Measurements from ENCODE around the gene AQP10. TPM values are rescaled to one million over a fixed set of nuclear protein-coding genes. Genes with fewer than 3 reads are reported as not detected.

The AQP10 gene, protein sequence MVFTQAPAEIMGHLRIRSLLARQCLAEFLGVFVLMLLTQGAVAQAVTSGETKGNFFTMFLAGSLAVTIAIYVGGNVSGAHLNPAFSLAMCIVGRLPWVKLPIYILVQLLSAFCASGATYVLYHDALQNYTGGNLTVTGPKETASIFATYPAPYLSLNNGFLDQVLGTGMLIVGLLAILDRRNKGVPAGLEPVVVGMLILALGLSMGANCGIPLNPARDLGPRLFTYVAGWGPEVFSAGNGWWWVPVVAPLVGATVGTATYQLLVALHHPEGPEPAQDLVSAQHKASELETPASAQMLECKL
- 0.02 and 0.13 TPM in 2 replicates for polyA plus RNA-seq (2012; rRNA removed)
- polyA plus RNA-seq (2012; cell fraction: cytosol; rRNA removed) = 0.01 and 0.09 TPM in 2 replicates
- polyA plus RNA-seq (2012; cell fraction: nucleus; rRNA removed) = 0.04 and 0.09 TPM in 2 replicates

DNA sequence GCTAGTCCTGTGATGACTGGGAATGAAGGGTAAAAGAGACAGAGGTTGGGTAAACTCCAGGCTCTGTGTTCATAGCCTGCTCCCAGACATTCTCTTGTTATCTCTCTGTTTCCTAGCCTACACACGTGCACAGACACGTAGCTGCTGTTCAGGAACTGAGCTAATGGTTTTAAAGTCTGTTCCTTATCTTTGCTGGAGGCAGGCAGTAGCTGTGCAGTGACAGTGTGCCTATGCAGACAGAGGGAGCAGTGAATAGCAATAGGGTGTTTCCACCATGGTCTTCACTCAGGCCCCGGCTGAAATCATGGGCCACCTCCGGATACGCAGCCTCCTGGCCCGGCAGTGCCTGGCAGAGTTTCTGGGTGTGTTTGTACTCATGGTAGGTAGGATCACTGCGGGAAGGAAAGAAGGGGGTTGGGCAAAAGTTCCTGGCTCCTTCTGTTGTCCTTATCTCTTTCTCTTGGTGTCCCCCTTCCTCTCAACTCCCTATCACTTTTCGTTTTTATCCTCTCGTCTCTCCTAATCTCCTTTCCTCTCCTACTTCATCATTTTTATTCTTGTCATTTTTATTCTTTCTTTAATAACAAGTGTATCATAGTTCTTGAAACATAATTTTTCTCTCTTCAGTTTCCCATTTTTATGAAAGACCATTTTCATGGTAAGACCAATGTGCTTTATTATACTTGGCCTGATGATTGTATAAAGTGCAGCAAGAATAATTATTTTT lies at the start of gene AQP10:
Gene AQP10, plus strand, starts transcription at position 212 of the 727 bp plus-strand sequence. Its CDS starts 63 bp downstream, at position 275.
- ChIA-PET POLR2A (no interaction called here), CTCF (interaction anchor here (1.2 to 1.8 kb wide), 2 partner anchors 14 kb away, joined by 9 to 11 read pairs; no protein-coding TSS in a partner anchor)
- Histone ChIP-seq H3K4me1 (ENCODE audit: control insufficient read depth in 1 of 2, insufficient read depth in 2 of 2, low read depth in 1 of 2, low read length in 1 of 2) (peaks cover 4 to 12% of the 10 kb centered on the region in 2 experiments; a peak in 2 of 4 replicates), H3K9ac (no peak within 1 kb of the TSS), H3K27me3 (ENCODE audit: insufficient read depth) (no peaks in the 10 kb centered on the region; the same call in 1 of the 2 replicates), H3K9me2 (no peaks in the 10 kb centered on the region), H3K36me3 (replicated peaks in 1 of 2; ENCODE audit: control insufficient read depth in 1 of 2, insufficient read depth in 2 of 2, low read length in 1 of 2) (no peaks in the 10 kb centered on the region), H3K4me3 (ENCODE audit: low read depth in 2 of 2, low read length in 1 of 2) (no peak within 1 kb of the TSS), H3K27ac (ENCODE audit: low read depth in 2 of 2, low read length in 1 of 2) (peak within 1 kb of the TSS in 1 of 2 experiments; percentile 71; a peak in 2 of 4 replicates), H4K20me1 (ENCODE audit: insufficient read depth) (no peaks in the 10 kb centered on the region), H2AFZ (ENCODE audit: low read depth) (no peak within 1 kb of the TSS), H3K4me2 (no peak within 1 kb of the TSS), H3F3A (replicated peaks; ENCODE audit: insufficient read depth) (peaks cover 7% of the 10 kb centered on the region), H3K79me2 (ENCODE audit: insufficient read depth) (peaks cover 6% of the 10 kb centered on the region; the same call in 1 of the 2 replicates), H3K9me3 (peaks cover 5% of the 10 kb centered on the region; the same call in 1 of the 2 replicates)
- TF ChIP-seq RCOR1 (IDR thresholded peaks at IDR 0.05; ENCODE audit: low read length) (peak; percentile 86), MXI1 (IDR thresholded peaks at IDR 0.05; ENCODE audit: low read depth, low read length) (peak; percentile 91), SMC3 (IDR thresholded peaks at IDR 0.05; ENCODE audit: low read depth, low read length) (peak; percentile 9; the same call in 1 of the 2 replicates), EP300 (IDR thresholded peaks at IDR 0.05; ENCODE audit: borderline replicate concordance in 1 of 2, low read depth in 1 of 2, low read length in 1 of 2) (peak in 1 of 2 experiments; percentile 60; a peak in 1 of 4 replicates), EZH2phosphoT487 (IDR thresholded peaks at IDR 0.05; ENCODE audit: borderline replicate concordance, low read depth) (no peak), GABPA (IDR thresholded peaks at IDR 0.05; ENCODE audit: low read depth) (no peak), GATA2 (CRISPR knock-in tag; IDR thresholded peaks at IDR 0.05) (peak; percentile 94)
- WGBS (ENCODE audit: low lambda C conversion rate) = 27% methylated on average over 7 of the region's 9 CpGs
- DNase-seq = peak; percentile 67

DNA sequence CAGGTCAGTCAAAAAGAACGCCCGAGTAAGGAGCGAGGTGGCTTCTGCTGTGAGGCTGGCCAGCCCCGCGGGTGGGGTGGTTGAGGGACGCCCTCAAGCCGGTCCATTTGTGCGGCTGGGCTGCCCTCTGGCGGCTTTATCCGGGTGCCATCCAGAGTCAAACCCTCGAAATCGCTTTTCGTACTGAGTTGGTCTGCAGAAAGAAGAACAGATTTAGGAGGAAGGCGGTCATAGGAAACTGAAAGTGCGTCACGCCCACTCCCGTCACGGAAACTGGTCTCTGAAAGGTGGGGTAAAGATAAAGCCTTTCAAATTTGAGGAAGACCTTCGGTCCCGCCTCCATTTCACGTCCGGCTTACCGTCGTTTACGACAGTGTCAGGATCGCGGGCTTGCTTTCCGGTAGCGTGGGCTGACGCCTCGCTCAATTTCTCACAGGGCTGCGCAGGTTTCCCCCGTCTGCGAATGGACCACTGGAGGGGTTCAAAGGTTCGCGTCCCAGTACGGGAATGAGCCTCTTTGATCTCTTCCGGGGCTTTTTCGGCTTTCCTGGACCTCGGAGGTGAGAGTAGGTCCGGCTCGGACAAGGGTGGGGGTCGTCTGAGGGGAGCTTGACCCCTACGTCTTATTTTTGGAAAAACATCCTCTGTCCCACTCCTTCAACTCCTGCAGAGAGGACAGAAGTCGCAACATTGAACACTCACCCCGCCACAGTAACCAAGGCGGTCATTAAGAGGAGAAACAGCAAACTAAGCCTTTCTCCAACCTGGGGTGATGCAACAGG lies 48.5 kb upstream of the AQP10 start, which contains the start of gene HAX1:
Gene HAX1, plus strand, starts transcription at position 413 of the 782 bp plus-strand sequence. Its CDS starts 95 bp downstream, at position 508.
- POLR2A ChIA-PET = interaction anchor here (0.7 to 1.0 kb wide), 4 partner anchors 9 to 551 kb away, joined by 3 to 5 read pairs (median 4); partner anchors contain the start of gene RPS27
- peak within 1 kb of the TSS; percentile 89 to 91 for H3K4me3 ChIP-seq (ENCODE audit: low read depth in 2 of 2, low read length in 1 of 2)
- CTCF ChIA-PET = interaction anchor here (0.6 to 5.0 kb wide), 26 partner anchors 8 to 330 kb away, joined by 3 to 49 read pairs (median 4); partner anchors contain the start of genes ATP8B2 and TPM3
- H3K4me2 ChIP-seq = peak within 1 kb of the TSS; percentile 87
- H2AFZ ChIP-seq (ENCODE audit: low read depth) = peak within 1 kb of the TSS; percentile 87
- peaks cover 30 to 41% of the 10 kb centered on the region in 2 experiments for H3K36me3 ChIP-seq (replicated peaks in 1 of 2; ENCODE audit: control insufficient read depth in 1 of 2, insufficient read depth in 2 of 2, low read length in 1 of 2)
- H3K27ac ChIP-seq (ENCODE audit: low read depth in 2 of 2, low read length in 1 of 2) = peak within 1 kb of the TSS; percentile 71 to 89
- peaks cover 15% of the 10 kb centered on the region; the same call in 1 of the 2 replicates for H3K79me2 ChIP-seq (ENCODE audit: insufficient read depth)
- H3K27me3 ChIP-seq (ENCODE audit: insufficient read depth) = no peaks in the 10 kb centered on the region
- H4K20me1 ChIP-seq (ENCODE audit: insufficient read depth) = no peaks in the 10 kb centered on the region
- H3K9ac ChIP-seq = peak within 1 kb of the TSS; percentile 85
- H3F3A ChIP-seq (replicated peaks; ENCODE audit: insufficient read depth) = peaks cover 19% of the 10 kb centered on the region
- H3K9me3 ChIP-seq = no peaks in the 10 kb centered on the region
- H3K9me2 ChIP-seq = no peaks in the 10 kb centered on the region
- peak; percentile 89 for DNase-seq
- under 1% methylated on average over 36 of the region's 47 CpGs for WGBS (ENCODE audit: low lambda C conversion rate)
- H3K4me1 ChIP-seq (ENCODE audit: control insufficient read depth in 1 of 2, insufficient read depth in 2 of 2, low read depth in 1 of 2, low read length in 1 of 2) = peaks cover 0 to 9% of the 10 kb centered on the region in 2 experiments; a peak in 1 of 4 replicates
- TF ChIP-seq ELF1 (IDR thresholded peaks at IDR 0.05) = peak; percentile 79
- no peak for TF ChIP-seq RCOR1 (IDR thresholded peaks at IDR 0.05; ENCODE audit: low read length)
- no peak for TF ChIP-seq TEAD4 (IDR thresholded peaks at IDR 0.05; ENCODE audit: borderline replicate concordance, insufficient read depth)
- TF ChIP-seq YY1 (IDR thresholded peaks at IDR 0.05; ENCODE audit: low read depth) = peak; percentile 67; the same call in 1 of the 2 replicates
- no peak for TF ChIP-seq IRF3 (IDR thresholded peaks at IDR 0.05; ENCODE audit: low read depth, low read length)
- TF ChIP-seq MEF2A (IDR thresholded peaks at IDR 0.05; ENCODE audit: borderline replicate concordance, low read depth) = peak; percentile 36; the same call in 1 of the 2 replicates
- TF ChIP-seq POLR2AphosphoS5 (IDR thresholded peaks at IDR 0.05; ENCODE audit: low read depth, low read length) = peak; percentile 75; the same call in 1 of the 2 replicates
- peak; percentile 73; the same call in 1 of the 2 replicates for TF ChIP-seq ZBTB33 (IDR thresholded peaks at IDR 0.05; ENCODE audit: borderline replicate concordance, low read depth)
- TF ChIP-seq SMC3 (IDR thresholded peaks at IDR 0.05; ENCODE audit: low read depth, low read length) = peak; percentile 59
- TF ChIP-seq CTCF (IDR thresholded peaks at IDR 0.05) = peak; percentile 97
- no peak for TF ChIP-seq GATA2 (CRISPR knock-in tag; IDR thresholded peaks at IDR 0.05)
- peak; percentile 64 for TF ChIP-seq TAF1 (IDR thresholded peaks at IDR 0.05; ENCODE audit: borderline replicate concordance, low read depth, low read length)
- TF ChIP-seq MXI1 (IDR thresholded peaks at IDR 0.05; ENCODE audit: low read depth, low read length) = peak; percentile 65
